Tibial artery (tissue), 4 donors: ENCODE data around the gene STARD13.

Experiments used
- DNase-seq, 2 donors: peaks; one replicate each; pipeline ENCODE4 v3.0.0-alpha.2; 2019
- H3K27ac ChIP-seq, 2 donors: fragments of 200-600 bp; sonication (generic) in 1 of 2; 1 replicate in 1 of 2; 2 replicates in 1 of 2; pipeline ENCODE4 v1.5.1; 2018 to 2019; ENCODE audit warnings: mild to moderate bottlenecking in 1 of 2
- H3K27me3 ChIP-seq, 2 donors: fragments of 200-600 bp; sonication (generic) in 1 of 2; one replicate each; pipeline versions ENCODE4 v1.5.1 to v1.6.0; 2016 to 2019
- H3K36me3 ChIP-seq, 3 donors: fragments of 200-600 bp; sonication (generic) in 2 of 3; one replicate each; pipeline ENCODE4 v1.5.1; 2016 to 2019; ENCODE audit warnings: mild to moderate bottlenecking in 2 of 3
- H3K4me1 ChIP-seq, 4 donors: fragments of 200-600 bp; sonication (generic) in 2 of 4; 1 replicate in 3 of 4; 2 replicates in 1 of 4; pipeline ENCODE4 v1.5.1; 2016 to 2019
- H3K4me3 ChIP-seq, 2 donors: fragments of 200-600 bp; sonication (generic) in 1 of 2; 1 replicate in 1 of 2; 2 replicates in 1 of 2; pipeline ENCODE4 v1.5.1; 2018 to 2019; ENCODE audit warnings: mild to moderate bottlenecking in 2 of 2
- H3K9me3 ChIP-seq, 3 donors: fragments of 200-600 bp; sonication (generic) in 1 of 3; one replicate each; pipeline ENCODE4 v1.5.1; 2016 to 2019
- CTCF ChIP-seq, 2 experiments: fragments of 200-600 bp in 1 of 2; fragments of 450-650 bp in 1 of 2; IDR thresholded peaks; one replicate each; pipeline ENCODE4 v1.5.1; 2017 to 2019; ENCODE audit warnings: antibody characterized with exemption in 2 of 2, mild to moderate bottlenecking in 1 of 2, moderate library complexity in 1 of 2
- intact Hi-C: fragments of 100-400 bp; cut with DNase I; formaldehyde crosslinking; loops from one replicate; pipeline ENCODE4 v1.15.0; 2023; ENCODE audit warnings: low total_unique reads

The STARD13 gene

DNA sequence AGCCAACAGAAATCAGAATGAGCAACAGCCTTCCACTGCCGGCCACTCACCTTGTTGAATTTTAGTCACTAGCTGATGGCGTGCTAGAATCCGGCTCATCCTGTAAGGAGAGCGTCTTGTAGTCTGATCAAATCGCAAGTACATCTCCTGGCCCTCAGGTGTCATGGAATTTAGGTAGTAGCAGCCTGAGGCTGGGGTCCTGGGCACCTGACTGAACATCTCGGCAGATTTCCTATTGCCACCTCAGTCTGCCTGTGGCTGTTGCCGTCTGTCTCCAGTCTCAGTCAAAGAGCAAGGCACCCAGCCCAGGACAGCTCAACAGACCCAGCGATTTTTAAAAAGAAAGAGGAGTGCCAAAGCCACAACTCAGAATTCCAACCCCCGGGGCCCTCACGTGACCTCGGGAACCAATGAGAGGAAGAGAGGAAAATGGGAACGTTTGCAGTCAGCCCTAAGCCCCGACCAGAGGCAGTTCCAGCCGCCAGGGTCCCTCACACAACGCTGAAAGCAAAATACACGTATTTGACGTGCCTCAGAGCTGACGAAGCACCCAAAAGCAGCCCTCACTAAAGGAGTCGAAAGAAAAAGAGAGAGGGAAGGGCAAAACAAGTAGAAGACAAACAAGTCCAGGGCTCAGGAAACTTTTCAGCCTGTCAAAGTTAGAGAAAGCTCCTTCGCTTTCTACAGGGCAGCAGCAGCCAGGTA is at the start of gene STARD13:
Gene STARD13, minus strand, starts transcription at position 336 of the 705 bp plus-strand sequence. Its CDS starts 117 bp downstream, at position 219.
- peak within 1 kb of the TSS; percentile 93 to 96 for H3K27ac ChIP-seq
- DNase-seq, result peak; percentile 97 to 98
- H3K4me3 ChIP-seq, result peak within 1 kb of the TSS; percentile 68 to 78
- H3K9me3 ChIP-seq, result no peaks in the 10 kb centered on the region
- H3K4me1 ChIP-seq, result peaks cover 0 to 54% (median 18%) of the 10 kb centered on the region in 4 donors
- no peaks in the 10 kb centered on the region for H3K27me3 ChIP-seq
- no peaks in the 10 kb centered on the region for H3K36me3 ChIP-seq
- peak; percentile 45 to 56 for TF ChIP-seq CTCF (IDR thresholded peaks at IDR 0.05)
- intact Hi-C loops, result no loop called here

DNA sequence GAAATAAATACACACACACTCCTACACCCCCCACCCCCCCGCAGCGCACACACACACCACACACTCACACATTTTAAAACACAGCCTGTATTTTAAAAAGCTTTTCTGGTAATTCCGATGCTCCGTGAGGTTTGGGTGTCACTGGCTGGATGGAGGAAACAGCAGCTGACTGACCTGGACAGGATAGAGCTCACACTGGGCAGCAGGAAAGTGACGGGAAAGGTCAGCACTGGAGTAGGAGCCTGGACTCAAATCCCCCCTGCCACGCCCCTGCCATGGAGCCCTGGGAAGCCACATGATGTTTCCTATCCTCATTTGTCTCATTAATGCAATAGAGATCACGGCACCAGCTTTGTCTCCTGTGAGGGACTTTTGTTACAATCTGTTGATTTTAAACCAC is 49.3 kb upstream of the STARD13 start:
- no peak for TF ChIP-seq CTCF (IDR thresholded peaks at IDR 0.05)
- H3K4me1 ChIP-seq, result no peaks in the 10 kb centered on the region
- intact Hi-C loops, result no loop called here
- H3K4me3 ChIP-seq, result no peak overlapping the region
- no peaks in the 10 kb centered on the region for H3K36me3 ChIP-seq
- H3K9me3 ChIP-seq, result no peaks in the 10 kb centered on the region
- no peak for DNase-seq
- H3K27me3 ChIP-seq, result no peaks in the 10 kb centered on the region
- H3K27ac ChIP-seq, result no peak overlapping the region

- Histone ChIP-seq H3K4me3 (no peak overlapping the region), H3K36me3 (no peaks in the 10 kb centered on the region), H3K27me3 (no peaks in the 10 kb centered on the region), H3K9me3 (no peaks in the 10 kb centered on the region), H3K27ac (no peak overlapping the region), H3K4me1 (no peaks in the 10 kb centered on the region)
- no peak for DNase-seq
- TF ChIP-seq CTCF (IDR thresholded peaks at IDR 0.05), result no peak
- intact Hi-C loops, result no loop called here
Measured at GRCh38 chr13:33331962-33332361, 46.4 kb upstream of the STARD13 start.

DNA sequence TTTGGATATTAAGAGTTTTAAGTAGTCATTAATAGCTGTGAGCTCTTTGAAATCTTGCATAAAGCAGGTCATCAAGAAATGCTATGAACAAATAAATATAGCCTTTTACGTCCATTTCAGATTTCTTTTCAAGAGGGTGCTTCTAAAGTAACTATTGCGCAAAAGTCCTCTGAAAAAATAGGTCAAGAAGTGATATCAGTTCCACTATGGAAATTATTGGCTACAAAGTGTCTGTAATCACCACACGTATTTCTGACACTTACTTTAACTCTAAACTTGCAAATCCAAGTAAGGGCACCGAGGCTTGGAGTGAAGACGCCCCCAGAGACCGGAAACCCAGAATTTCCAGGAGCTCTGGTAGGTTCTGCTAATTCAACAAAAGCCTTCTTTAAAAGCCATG is 44.9 kb upstream of the STARD13 start:
- TF ChIP-seq CTCF (IDR thresholded peaks at IDR 0.05), result no peak
- no peaks in the 10 kb centered on the region for H3K27me3 ChIP-seq
- no peak overlapping the region for H3K4me3 ChIP-seq
- intact Hi-C loops, result no loop called here
- H3K4me1 ChIP-seq, result no peaks in the 10 kb centered on the region
- H3K27ac ChIP-seq, result no peak overlapping the region
- H3K9me3 ChIP-seq, result no peaks in the 10 kb centered on the region
- H3K36me3 ChIP-seq, result no peaks in the 10 kb centered on the region
- no peak for DNase-seq

GRCh38 chr13:33328701-33329100 is 43.1 kb upstream of the STARD13 start:
- Histone ChIP-seq H3K27ac (no peak overlapping the region), H3K27me3 (no peaks in the 10 kb centered on the region)
- no peak for DNase-seq

More at GRCh38 chr13:33328701-33329100, 43.1 kb upstream of the STARD13 start:
- Histone ChIP-seq H3K36me3 (no peaks in the 10 kb centered on the region), H3K9me3 (no peaks in the 10 kb centered on the region), H3K4me1 (peaks cover 0 to 16% (median 0%) of the 10 kb centered on the region in 4 donors), H3K4me3 (no peak overlapping the region)
- intact Hi-C loops, result no loop called here
- no peak for TF ChIP-seq CTCF (IDR thresholded peaks at IDR 0.05)
